Amygdala (tissue), 56 donors: ENCODE measurements around the gene ERGIC3.
A peak's percentile ranks its signal among the peaks of the same experiment; 100 is the strongest.

Experiments used
- DNase-seq, 56 donors: peaks; one replicate each; lab custom pipeline; 2025; lab: John Stamatoyannopoulos, UW

ERGIC3 gene

DNA sequence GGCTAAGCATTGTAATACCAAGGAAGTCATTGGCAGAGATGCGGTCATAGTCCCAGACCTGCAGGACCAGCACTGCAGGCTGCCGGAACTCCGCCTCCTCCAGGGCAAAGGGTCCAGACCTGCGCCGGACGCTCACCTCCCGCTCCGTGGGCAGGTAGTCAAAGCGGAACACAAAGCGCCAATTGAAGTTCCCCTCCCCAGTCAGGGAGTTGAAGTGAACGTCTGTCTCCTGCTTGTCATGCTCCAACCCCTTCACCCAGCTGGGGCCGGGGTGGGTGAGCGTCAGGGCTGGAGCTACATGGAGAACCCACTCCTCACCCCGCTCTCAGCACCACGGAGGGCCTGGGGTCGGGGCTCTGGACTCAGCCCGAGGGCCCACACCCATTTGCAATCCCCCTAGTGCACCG is 18.2 kb downstream of the ERGIC3 start:
- no peak for DNase-seq

DNA sequence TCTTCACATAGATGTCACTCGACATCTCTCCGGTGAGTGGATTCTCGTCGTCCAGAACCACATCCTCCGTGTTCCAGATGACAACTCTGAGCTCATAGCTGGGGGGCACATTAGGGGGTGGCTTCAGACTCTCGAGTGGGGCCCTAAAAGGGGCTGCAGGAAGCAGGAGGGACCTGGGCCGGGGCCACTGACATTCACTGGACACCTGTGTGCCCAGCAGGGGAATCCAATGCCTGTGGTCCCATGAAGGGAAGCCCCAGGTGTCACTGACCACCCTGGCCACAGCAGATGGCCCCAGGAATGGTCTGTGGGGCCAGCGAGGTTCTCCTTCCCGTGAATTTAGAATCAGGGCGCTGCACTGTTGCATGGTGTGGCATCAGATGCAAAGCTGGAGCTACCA is 18.7 kb downstream of the ERGIC3 start:
- no peak for DNase-seq

DNA sequence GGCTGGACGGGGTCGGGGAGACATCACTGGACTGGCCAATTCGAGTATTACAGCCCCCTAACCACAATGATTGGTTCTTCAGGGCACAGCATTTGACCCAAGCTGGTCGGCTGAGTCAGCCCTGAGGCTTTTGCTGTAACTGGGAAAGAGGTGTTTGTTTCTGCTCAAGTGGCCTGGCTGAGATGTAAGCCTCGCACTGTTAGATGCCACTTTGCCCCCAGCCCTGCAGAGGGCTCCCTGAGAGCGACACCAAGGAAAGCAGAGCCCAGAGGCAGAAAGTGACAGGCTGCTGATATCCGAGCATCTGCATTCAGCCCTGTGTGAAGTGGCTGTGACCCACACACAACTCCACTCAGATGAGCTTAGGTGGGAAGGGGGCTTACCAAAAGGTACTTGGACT is 19.4 kb downstream of the ERGIC3 start:
- peak in 18 of 56 donors; percentile 1 to 38 (median 14) for DNase-seq

DNA sequence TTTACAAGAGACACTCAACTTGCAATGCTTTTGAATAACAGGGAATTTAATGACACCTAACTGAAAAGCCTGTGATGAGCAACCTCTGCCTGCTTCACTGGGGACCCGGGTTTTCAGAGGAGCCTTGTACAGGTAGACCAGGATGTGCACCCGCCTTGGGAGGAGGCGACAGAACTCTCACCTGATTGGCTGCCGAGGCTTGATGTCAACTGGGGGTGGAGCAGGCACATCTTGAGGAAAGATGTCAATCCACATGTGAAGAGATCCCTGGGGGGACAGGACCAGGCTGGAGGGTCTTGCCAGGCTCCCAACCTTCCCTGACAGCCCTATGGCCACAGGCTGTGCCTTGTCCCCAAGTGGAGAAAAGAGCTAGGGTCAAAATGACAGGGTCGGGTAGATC is 19.8 kb downstream of the ERGIC3 start:
- DNase-seq: no peak

DNA sequence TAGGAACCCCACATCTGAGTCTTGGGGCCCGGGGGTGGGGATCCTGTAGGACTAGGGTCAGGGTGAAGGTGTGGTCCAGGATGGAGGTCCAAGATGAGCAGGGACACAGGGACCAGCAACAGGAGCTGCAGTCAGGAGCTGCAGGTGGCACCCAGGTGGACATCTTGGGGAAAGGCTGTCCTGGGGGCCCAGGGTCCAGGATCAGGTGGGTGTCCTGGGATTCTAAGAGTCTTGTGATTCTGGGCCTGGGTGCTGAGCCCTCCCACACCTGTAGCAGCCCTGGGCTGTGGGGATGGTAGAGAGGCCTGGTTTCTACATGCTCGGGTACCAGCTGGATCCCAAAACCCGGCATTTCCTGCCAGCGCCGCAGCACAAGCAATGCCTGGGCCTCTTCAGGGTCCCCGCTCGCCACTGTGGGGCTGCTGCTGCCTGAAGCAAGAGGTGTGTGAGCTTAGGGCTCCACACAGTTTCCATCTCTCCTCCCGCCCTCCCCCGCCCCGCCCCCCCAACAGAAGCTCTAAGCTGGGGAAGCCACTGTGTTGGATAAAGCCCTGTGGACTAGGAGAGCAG is 20.7 kb downstream of the ERGIC3 start:
- no peak for DNase-seq

DNA sequence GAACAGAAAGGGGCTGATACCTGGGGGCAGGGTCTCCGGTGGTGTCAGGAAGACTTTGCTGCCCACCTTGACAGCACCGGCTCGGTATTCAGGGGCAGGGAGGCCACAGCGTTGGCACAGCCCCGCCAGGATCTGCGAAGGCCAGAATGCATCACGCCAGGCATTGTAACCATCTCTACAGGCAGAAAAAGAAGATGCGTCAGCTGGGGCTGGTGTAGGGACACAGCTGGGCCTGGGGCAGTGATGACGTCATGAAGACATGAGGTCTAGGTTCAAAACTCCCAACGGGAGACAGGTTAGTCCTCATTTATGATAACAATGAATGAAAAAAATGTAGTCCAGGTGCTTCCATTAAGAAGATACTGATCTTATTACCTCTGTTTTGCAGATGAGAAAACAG is 22.0 kb downstream of the ERGIC3 start:
- DNase-seq: no peak

DNA sequence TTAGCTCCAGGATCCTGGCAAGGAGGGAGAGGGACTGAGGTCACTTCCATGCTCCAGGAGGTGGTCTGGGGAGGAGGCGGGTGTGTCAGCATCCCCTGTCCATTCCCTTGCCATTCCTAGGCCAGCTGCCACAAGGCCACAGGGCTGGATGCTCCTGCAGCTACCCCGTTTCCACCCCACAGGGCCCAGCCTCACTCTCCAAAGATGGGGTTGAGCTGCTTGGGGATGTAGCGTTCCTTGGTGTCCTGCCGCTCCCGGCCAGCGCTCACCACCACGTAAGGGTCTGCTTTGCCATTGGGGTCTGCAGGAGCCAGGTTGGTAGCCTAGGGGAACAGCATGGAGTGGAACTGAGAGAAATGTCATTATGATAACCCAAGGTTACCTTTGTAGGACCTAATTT is 23.0 kb downstream of the ERGIC3 start:
- DNase-seq: no peak

DNA sequence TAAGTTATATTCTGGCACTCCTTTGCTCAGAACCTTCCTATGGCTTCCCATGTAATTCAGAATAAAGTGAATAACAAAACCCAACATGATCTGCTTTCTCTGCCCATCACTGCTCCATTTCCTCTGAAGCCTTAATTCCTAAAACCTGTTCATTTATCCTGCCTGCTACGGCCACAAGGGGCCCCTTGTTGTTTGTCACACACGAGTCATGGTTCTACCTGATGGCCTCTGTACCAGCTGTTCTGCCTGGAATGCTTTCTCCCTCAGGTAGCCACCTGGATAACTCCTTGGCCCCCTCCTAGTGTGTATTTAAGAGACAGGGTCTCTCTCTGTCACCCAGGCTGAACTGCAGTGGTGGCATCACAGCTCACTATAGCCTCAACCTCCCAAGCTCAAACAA is 26.8 kb downstream of the ERGIC3 start:
- no peak for DNase-seq

DNA sequence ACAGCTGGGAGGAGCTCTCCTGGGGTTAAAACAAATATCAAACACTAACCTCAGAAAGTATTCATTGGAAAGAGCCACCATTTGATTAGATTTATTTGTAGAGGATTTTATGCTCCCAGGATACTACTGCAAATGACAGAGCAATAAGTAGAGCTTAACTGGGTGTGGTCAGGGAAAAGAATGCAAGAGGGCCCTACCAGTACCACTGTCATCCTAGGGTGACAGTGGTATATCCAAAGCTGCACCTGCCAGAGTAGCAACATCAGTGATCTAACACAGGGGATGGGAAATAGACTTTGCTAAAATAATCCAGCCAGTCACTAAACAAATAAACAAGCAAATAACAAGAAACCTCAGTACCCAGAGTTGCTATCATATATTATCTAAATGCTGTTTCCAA is 29.7 kb downstream of the ERGIC3 start:
- DNase-seq: no peak

DNA sequence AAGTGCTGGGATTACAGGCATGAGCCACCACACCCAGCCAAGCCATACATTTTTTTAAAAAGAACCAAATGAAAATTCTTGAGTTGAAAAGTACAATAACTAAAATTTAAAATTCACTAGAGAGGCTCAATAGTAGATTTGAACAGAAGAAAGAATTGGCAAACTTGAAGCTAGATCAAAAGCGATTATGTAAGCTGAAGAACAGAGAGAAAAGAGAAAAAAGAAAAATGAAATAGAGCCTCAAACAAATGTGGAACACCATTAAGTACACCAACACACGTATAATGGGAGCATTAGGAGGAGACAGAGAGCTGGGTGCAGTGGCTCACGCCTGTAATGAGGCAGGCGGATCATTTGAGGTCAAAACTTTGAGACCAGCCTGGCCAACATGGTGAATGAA is 31.0 kb downstream of the ERGIC3 start:
- no peak for DNase-seq

DNA sequence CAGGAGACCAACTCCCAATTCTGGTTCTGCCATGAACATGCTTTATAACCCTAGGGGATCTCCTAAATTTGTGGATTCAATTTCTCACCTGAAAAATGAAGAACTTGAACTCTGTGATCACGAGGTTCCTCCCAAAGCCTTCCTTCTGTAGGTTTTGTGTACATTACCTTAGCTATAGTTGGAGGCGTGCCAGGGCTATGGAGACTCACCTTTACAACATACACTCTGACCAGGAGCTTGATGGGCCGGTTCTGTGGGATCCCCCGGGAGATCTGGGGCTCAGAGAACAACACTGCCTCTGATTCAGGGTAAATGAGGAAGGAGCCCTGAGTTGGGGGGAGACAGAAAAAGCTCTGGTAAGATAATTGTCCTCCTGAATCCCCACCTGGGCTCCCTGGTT is 34.1 kb downstream of the ERGIC3 start:
- DNase-seq: no peak

DNA sequence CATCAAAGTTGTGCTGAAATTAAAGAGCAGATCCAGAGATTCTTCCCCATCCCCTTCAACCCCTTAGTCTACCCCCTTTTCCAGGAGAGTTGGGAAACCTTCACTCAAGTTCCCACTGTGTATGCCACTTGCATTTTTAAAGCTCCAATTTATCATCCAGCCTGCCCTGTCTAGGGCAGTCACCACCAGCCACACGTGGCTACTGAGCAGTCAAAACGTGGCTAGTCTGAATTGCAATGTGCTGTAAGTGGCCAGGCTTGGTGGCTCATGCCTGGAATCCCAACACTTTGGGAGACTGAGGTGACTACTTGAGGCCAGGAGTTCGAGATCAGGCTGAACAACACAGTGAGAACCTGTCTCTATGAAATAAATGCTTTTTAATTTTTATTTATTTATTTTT is 34.9 kb downstream of the ERGIC3 start:
- no peak for DNase-seq

DNA sequence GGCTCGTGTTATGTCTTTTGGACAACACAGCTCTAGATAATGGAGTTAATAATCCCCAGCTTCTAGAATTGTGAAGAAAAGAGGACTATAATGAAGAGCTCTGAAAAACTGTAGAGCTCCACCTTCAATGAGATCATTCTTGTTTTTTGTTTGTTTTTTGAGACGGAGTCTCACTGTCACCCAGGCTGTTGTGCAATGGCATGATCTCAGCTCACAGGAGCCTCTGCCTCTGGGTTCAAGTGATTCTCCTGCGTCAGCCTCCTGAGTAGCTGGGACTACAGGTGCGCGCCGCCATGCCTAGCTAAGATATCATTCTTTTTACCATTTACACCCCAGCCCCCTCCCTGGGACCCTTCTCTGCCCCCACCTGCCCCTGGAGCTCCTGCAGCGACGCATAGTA is 36.6 kb downstream of the ERGIC3 start:
- no peak for DNase-seq

DNA sequence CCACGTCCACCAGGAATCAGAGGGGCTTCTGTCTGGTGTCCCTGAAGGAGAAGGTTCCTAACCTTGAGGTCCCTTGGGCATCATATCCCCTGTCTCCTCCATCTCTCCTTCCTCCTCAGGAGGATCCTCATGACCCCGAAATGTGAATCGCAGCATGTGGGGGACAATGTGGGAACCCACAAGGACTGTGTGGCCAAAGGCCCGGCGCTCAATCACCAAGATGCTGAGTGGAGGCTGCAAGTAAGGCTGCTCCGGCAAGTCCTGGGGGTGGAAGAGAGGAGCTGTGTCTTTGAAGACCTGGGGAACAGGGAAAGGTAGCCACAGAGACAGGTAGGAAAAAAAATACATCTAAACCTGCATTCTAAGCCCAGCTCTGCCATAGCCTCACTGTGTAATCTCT is 37.3 kb downstream of the ERGIC3 start:
- no peak for DNase-seq

DNA sequence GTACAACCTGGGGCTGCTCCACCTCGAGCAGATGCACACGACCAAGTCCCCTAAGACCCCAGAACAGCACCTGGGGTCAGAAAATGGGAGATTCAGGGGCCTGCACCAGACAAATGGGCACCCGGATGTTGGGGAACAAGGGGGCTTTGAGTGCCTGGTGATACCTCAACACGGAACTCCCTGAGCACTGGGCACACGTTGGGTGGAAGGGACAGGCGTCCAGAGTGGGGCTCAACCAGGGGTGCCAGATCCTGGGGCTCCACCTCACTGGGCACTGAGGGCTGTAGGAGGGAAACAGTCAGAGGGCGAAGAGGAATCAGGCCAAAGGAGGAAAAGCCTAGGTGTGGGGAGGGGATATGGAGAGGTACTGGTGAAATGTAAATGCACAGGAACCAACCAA is 40.3 kb downstream of the ERGIC3 start:
- DNase-seq: no peak

DNA sequence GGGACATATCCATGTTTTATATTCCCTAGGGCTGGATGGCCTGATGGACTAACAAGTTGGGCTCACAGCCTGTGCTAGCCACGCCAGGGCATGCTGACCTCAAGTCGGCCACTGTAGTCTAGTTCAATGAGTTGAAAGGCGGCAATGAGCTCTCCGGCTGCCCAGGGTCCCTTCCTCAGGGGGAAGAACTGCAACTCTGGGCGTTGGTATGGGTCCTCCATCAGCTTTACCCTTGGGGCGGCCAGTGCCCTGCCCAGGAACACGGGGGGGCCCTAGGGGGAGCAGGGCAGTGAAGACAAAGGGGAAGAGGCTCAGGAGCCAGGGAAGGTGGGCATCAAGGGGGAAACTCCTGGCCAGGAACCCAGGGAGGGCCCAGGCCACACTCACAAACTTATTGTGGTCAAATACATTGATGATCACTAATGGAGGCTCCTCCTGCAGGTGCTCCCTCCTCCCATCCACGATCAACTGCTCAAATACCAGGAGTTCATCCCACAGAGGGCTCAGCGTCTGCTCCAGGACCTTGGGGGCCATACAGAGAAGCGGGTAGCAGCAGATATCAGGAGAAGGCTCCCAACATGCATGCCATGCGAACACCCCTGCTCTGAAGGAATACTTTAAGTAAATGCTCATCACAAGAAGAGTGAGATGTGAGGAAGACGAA is 41.0 kb downstream of the ERGIC3 start:
- no peak for DNase-seq

DNA sequence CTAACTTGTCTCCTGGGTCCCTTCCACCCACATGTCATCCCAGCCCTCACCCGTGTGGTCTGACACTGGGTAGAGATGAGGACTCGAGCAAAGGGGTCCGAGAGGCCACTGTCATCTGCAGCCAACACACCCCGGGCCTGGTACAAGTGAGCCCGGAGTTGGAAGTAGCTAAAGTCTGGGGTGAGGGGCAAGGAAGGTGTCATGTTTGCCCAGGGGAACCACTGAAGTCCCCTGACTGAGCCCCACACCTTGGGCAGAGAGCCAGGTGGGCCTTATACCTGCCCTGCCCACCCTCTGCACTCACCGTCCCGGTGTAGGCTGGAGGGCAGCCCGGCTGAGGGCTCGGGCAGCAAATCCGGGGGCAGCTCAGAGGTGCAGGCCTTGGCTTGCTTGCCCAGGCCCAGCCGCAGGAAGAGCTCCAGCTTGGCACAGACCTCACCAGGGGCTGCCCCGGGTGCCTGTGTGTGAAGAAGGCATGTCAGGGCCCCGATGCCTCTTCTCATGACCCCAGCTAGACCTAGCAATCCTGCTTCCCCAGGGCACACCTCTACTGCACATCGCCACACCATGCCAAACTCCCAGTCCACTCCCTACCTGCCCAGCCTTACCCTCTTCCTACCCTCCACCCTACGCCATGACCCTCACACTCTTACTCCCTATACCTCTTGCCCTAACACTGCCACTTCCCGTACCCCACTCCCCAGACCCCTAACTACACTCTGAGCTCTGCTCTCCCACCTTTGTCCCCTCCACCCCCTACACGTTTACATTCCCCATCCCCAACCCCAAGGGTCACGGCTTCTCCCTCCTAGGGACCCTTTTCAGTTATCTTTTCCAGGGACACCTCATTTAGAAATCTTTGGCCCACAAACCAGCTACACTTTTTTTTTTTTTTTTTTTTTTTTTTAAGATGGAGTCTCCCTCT is 42.0 kb downstream of the ERGIC3 start:
- DNase-seq: no peak

DNA sequence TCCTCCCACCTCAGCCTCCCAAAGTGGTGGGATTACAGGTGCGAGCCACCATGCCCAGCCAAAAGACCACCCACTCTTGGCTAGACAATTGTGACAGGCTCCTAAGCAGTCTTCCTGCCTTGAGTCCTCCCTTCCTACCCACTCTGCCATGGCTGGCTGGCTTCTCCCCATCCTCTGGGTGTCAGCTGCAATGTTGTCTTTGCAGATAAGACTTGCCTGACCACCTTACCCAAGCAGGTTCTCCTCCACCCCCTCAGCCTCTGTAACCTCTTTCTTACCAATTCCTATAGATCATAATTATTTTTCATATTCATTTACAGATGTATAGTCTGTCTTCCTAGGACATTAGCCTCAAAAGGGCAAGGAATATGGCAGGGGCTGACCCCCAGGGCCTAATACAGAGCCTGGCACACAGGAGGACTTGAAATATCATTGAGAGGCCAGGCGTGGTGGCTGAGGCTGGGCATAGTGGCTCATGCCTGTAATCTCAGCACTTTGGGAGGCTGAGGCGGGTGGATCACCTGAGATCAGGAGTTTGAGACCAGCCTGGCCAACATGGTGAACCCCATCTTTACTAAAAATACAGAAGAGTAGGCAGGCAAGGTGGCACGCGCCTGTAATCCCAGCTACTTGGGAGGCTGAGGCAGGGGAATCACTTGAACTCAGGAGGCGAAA is 45.0 kb downstream of the ERGIC3 start:
- DNase-seq: no peak

DNA sequence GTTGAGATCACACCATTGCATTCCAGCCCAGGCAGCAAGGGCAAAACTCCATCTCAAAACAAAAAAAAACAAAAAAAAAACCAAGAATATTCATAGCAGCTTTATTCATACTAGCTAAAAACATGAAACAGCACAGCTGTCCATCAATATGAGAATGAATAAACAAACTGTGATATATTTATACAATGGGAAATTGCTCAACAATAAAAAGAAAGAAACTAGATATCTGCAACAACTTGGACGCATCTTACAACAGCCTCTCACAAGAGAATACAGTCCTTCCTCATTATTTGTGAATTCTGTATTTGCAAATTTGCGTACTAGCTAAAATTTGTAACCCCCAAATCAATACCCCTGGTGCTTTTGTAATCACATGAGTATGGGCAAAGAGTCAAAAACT is 45.6 kb downstream of the ERGIC3 start:
- no peak for DNase-seq

DNA sequence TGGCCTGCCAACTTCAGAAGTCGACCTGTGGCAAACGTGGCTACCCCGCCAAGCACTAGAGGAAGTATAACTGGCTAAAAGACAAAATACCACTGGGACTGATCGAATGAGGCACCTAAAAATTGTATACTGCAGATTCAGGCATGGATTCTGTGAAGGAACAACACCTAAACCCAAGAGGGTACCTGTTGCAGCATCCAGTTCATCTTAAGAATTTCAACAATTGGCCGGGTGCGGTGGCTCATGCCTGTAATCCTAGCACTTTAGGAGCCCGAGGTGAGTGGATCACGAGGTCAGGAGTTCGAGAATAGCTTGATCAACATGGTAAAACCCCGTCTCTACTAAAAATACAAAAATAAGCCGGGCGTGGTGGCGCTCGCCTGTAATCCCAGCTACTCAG is 46.5 kb downstream of the ERGIC3 start:
- no peak for DNase-seq

DNA sequence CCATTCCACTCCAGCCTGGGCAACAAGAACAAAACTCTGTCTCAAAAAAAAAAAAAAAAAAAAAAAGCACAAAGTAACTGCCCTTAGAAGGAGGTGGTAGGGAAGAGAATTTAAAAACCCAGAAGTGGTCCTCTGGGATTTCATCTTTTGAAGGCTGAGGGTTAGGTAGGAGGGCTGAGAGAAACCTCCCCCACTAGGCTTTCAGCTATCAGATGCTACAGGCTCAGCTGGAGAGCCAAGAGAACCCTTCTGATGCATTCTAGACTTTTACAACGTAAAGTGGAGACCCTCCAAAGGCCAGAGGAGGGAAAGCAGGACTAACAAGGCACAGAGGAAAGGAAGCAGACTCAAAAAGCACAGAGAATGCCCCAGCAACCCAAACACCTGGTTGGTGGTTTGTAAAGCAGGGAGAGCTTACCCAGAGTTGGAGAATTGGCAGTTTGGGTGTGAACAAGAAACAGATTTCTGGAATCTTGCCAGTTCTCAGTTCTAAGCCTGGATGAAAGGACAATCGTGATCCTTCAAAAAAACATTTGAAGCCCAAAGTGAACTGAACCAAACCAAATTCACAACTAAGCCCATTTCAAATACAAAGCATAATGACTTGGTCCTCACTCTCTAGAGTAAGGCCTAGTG is 50.6 kb downstream of the ERGIC3 start:
- peak in 1 of 56 donors; percentile 1 for DNase-seq
